Fibroblast of lung (primary cell): ENCODE results near the gene DICER1. TPM values are rescaled to one million over a fixed set of nuclear protein-coding genes. Genes with fewer than 3 reads are reported as not detected.

Experiments used
- DNase-seq, 2 donors: peaks; one replicate each; pipeline versions ENCODE4 v3.0.0 to v3.0.0-alpha.2; 2010; ENCODE audit warnings: low read depth in 2 of 2
- H2AFZ ChIP-seq: 2 replicates; pipeline ENCODE4 v1.5.1; 2012; ENCODE audit warnings: low read length, control low read depth, inconsistent platforms
- H3K27ac ChIP-seq: 2 replicates; pipeline ENCODE4 v1.5.1; 2011; ENCODE audit warnings: low read length, control low read depth; ENCODE audit not compliant: insufficient read depth
- H3K27me3 ChIP-seq: 2 replicates; pipeline ENCODE4 v1.5.1; 2011; ENCODE audit warnings: mild to moderate bottlenecking, low read length; ENCODE audit not compliant: control insufficient read depth, insufficient read depth
- H3K36me3 ChIP-seq: 2 replicates; pipeline ENCODE4 v1.5.1; 2011; ENCODE audit warnings: low read length; ENCODE audit not compliant: control insufficient read depth, insufficient read depth
- H3K4me1 ChIP-seq: 2 replicates; pipeline ENCODE4 v1.5.1; 2011; ENCODE audit warnings: low read length; ENCODE audit not compliant: control insufficient read depth, insufficient read depth; ENCODE audit errors: extremely low read depth
- H3K4me2 ChIP-seq: 2 replicates; pipeline ENCODE4 v1.5.1; 2011; ENCODE audit warnings: low read length, control low read depth; ENCODE audit not compliant: insufficient read depth; ENCODE audit errors: extremely low read depth
- H3K4me3 ChIP-seq, 4 experiments: fragments of 200-600 bp in 1 of 4; sonication (generic) in 1 of 4; replicated peaks in 1 of 4; 2 replicates each; pipeline ENCODE4 v1.5.1; 2011 to 2016; ENCODE audit warnings: low read length in 4 of 4, low read depth in 3 of 4, mild to moderate bottlenecking in 3 of 4, control low read depth in 2 of 4, inconsistent platforms in 1 of 4, mixed read lengths in 1 of 4; ENCODE audit not compliant: insufficient read depth in 1 of 4; ENCODE audit errors: control extremely low read depth in 1 of 4
- H3K79me2 ChIP-seq: 2 replicates; pipeline ENCODE4 v1.5.1; 2012; ENCODE audit warnings: mild to moderate bottlenecking, low read length, inconsistent platforms; ENCODE audit not compliant: control insufficient read depth, insufficient read depth
- H3K9ac ChIP-seq: 2 replicates; pipeline ENCODE4 v1.5.1; 2011; ENCODE audit warnings: mild to moderate bottlenecking, low read length, control low read depth; ENCODE audit not compliant: insufficient read depth
- H3K9me3 ChIP-seq: 2 replicates; pipeline ENCODE4 v1.5.1; 2012; ENCODE audit warnings: low read depth, low read length; ENCODE audit not compliant: control insufficient read depth, insufficient read depth
- H4K20me1 ChIP-seq: 2 replicates; pipeline ENCODE4 v1.5.1; 2011; ENCODE audit warnings: low read length; ENCODE audit not compliant: control insufficient read depth, insufficient read depth; ENCODE audit errors: extremely low read depth
- CTCF ChIP-seq, 2 donors: IDR thresholded peaks in 1 of 2; conservative IDR thresholded peaks in 1 of 2; 1 replicate in 1 of 2; 2 replicates in 1 of 2; pipeline ENCODE4 v1.5.1; 2011 to 2012; ENCODE audit warnings: low read length in 2 of 2, control low read depth in 1 of 2, inconsistent platforms in 1 of 2, low read depth in 1 of 2, mild to moderate bottlenecking in 1 of 2
- EZH2 ChIP-seq: IDR thresholded peaks from 2 replicates; pipeline ENCODE4 v1.5.1; 2012; ENCODE audit warnings: low read length, control low read depth, mild to moderate bottlenecking; ENCODE audit errors: missing control alignments
- polyA plus RNA-seq, 2 donors: library from polyadenylated mRNA; depleted of rRNA in 1 of 2; stranded (reverse) in 1 of 2; unstranded in 1 of 2; fragments of >200 nt; gene quantifications; 2 replicates each; pipeline ENCODE4 v1.2.1, GENCODE V29; 2011 to 2012; ENCODE audit warnings: missing spikeins in 1 of 2
- total RNA-seq: library from RNA; depleted of rRNA; stranded (reverse); fragments of >200 nt; gene quantifications from 2 replicates; pipeline ENCODE4 v1.2.1, GENCODE V29; 2014

The DICER1 gene
- total and polyA plus RNA-seq, 2 donors (not counting 1 experiment from before 2014, with no cell fraction given), result 20.3 to 28.7 TPM

- TF ChIP-seq CTCF (conservative IDR thresholded peaks at IDR 0.05 in 1 of 2, IDR thresholded peaks at IDR 0.05 in 1 of 2; ENCODE audit: low read depth in 1 of 2, low read length in 2 of 2) (no peak), EZH2 (no peak)
- H3K27ac ChIP-seq, result no peak overlapping the region
- H2AFZ ChIP-seq, result no peak overlapping the region
These were observed 39.7 kb upstream of the DICER1 start for GRCh38 chr14:95196826-95197545.

GRCh38 chr14:95196268-95196667 lies 38.9 kb upstream of the DICER1 start:
- TF ChIP-seq EZH2 (no peak), CTCF (conservative IDR thresholded peaks at IDR 0.05 in 1 of 2, IDR thresholded peaks at IDR 0.05 in 1 of 2; ENCODE audit: low read depth in 1 of 2, low read length in 2 of 2) (no peak)
- Histone ChIP-seq H3K36me3 (no peaks in the 10 kb centered on the region), H3K9ac (no peak overlapping the region), H3K79me2 (no peaks in the 10 kb centered on the region), H3K27ac (no peak overlapping the region), H3K4me2 (no peak overlapping the region), H4K20me1 (no peaks in the 10 kb centered on the region), H3K4me3 (no peak overlapping the region), H3K4me1 (no peaks in the 10 kb centered on the region), H3K27me3 (no peaks in the 10 kb centered on the region), H3K9me3 (no peaks in the 10 kb centered on the region), H2AFZ (no peak overlapping the region)
- no peak for DNase-seq

More at GRCh38 chr14:95196826-95197545, 39.7 kb upstream of the DICER1 start:
- no peaks in the 10 kb centered on the region for H3K36me3 ChIP-seq
- H3K79me2 ChIP-seq, result no peaks in the 10 kb centered on the region
- H3K9ac ChIP-seq, result no peak overlapping the region
- no peaks in the 10 kb centered on the region for H4K20me1 ChIP-seq
- no peaks in the 10 kb centered on the region for H3K27me3 ChIP-seq
- no peaks in the 10 kb centered on the region for H3K4me1 ChIP-seq
- H3K4me3 ChIP-seq, result no peak overlapping the region
- H3K4me2 ChIP-seq, result no peak overlapping the region
- H3K9me3 ChIP-seq, result no peaks in the 10 kb centered on the region
- DNase-seq, result no peak

- no peak overlapping the region for H3K4me2 ChIP-seq
- no peaks in the 10 kb centered on the region for H4K20me1 ChIP-seq
- no peaks in the 10 kb centered on the region for H3K27me3 ChIP-seq
- TF ChIP-seq EZH2, result no peak
- TF ChIP-seq CTCF (conservative IDR thresholded peaks at IDR 0.05 in 1 of 2, IDR thresholded peaks at IDR 0.05 in 1 of 2; ENCODE audit: low read depth in 1 of 2, low read length in 2 of 2), result no peak
- no peak for DNase-seq
- H3K4me1 ChIP-seq, result no peaks in the 10 kb centered on the region
- no peak overlapping the region for H3K27ac ChIP-seq
- no peak overlapping the region for H2AFZ ChIP-seq
- H3K9me3 ChIP-seq, result no peaks in the 10 kb centered on the region
- no peaks in the 10 kb centered on the region for H3K36me3 ChIP-seq
- no peak overlapping the region for H3K4me3 ChIP-seq
- H3K79me2 ChIP-seq, result no peaks in the 10 kb centered on the region
- no peak overlapping the region for H3K9ac ChIP-seq
These were observed 37.7 kb upstream of the DICER1 start for GRCh38 chr14:95195031-95195430.
